HG03280 (cell line): Measurements from ENCODE around the gene INHBE.
"Not testable (repeated sequence)": the region's sequence is repeated elsewhere in the genome, so short reads cannot be mapped to it uniquely, and the experiment has no call there.

Source experiments
- ATAC-seq: cut with Tn5 transposase; IDR thresholded peaks from one replicate; pipeline ENCODE4 v1.9.1; 2021; ENCODE audit warnings: mild to moderate bottlenecking, moderate library complexity; ENCODE audit not compliant: unreplicated experiment

INHBE gene

GRCh38 chr12:57475271-57476161 is 20.4 kb downstream of the INHBE start:
- no peak for ATAC-seq

GRCh38 chr12:57476162-57476992 is 21.3 kb downstream of the INHBE start:
- ATAC-seq = no peak

GRCh38 chr12:57476993-57477709 is 22.0 kb downstream of the INHBE start:
- ATAC-seq = no peak

- ATAC-seq = no peak
Measured at GRCh38 chr12:57477710-57478681, 22.9 kb downstream of the INHBE start.

- ATAC-seq = no peak
Measured at GRCh38 chr12:57479043-57479375, 23.9 kb downstream of the INHBE start.

- no peak for ATAC-seq
Measured at GRCh38 chr12:57479376-57480115, 24.4 kb downstream of the INHBE start, which contains the start of gene ARHGAP9. Gene ARHGAP9 (minus strand): TSS chr12:57479866. CDS start chr12:57479406, 460 bp downstream.

GRCh38 chr12:57481671-57482070 is 26.6 kb downstream of the INHBE start:
- no peak for ATAC-seq

- ATAC-seq = no peak
Measured at GRCh38 chr12:57483466-57483865, 28.4 kb downstream of the INHBE start.

- no peak for ATAC-seq
Measured at GRCh38 chr12:57485695-57486094, 30.6 kb downstream of the INHBE start.

- ATAC-seq = no peak
Measured at GRCh38 chr12:57487055-57487596, 32.0 kb downstream of the INHBE start.

GRCh38 chr12:57487597-57488401 is 32.7 kb downstream of the INHBE start, which contains the start of gene MARS1:
Gene MARS1 (plus strand): TSS chr12:57488068. CDS start chr12:57488091, 23 bp downstream.
- peak; percentile 97 for ATAC-seq

- ATAC-seq = no peak
Measured at GRCh38 chr12:57488402-57489156, 33.5 kb downstream of the INHBE start.

GRCh38 chr12:57489157-57489641 is 34.1 kb downstream of the INHBE start:
- no peak for ATAC-seq

GRCh38 chr12:57490126-57490525 is 35.0 kb downstream of the INHBE start:
- ATAC-seq = no peak

- no peak for ATAC-seq
Measured at GRCh38 chr12:57491393-57492280, 36.5 kb downstream of the INHBE start.

- ATAC-seq = not testable (repeated sequence)
Measured at GRCh38 chr12:57495051-57495701, 40.1 kb downstream of the INHBE start.
